AG10803 (cell line): ENCODE results near the gene STXBP3.

Experiments
- DNase-seq: peaks from one replicate; pipeline ENCODE4 v3.0.0; 2010; ENCODE audit warnings: low read depth
- H3K4me3 ChIP-seq: 2 replicates; pipeline ENCODE4 v1.5.1; 2011; ENCODE audit warnings: mild to moderate bottlenecking, low read length, control low read depth
- TF ChIP-seq, protein P1 (sequence below): conservative IDR thresholded peaks from 2 replicates; pipeline ENCODE4 v1.5.1; 2011; ENCODE audit warnings: mild to moderate bottlenecking, low read length, control low read depth, inconsistent platforms

STXBP3 gene

DNA sequence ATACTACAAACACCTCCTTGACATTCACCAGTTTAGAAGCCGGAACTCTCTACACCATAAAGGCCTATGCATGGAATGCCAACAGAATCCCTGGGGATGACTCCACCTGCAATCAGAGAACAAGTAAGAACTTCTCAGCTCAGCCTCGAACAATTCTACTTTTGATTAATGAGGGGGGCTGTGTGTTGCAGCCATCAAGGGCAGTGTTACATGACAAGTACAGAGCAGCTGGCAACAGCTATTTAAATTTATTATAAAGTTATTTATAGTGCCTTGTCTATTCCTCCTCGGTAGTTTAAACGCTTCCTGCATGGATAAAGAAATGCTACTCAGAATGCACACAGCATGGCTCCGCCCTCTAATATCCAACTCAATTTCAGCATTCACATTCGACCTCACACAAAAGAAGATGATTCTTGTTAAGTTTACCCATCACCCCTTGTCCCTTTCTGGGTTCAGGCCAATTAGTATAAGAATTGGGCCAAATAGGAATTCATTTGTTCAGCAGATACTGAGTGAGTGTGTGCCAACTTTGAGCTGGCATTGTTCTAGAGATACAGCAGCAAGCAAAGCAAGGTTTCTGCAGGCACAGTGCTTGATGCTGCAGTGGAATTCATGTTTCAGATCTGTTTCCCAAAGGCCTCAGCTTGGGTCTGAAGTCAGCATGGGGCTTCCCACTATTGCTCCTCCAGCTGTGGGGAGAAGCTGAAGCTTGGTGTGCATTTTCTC lies 27.4 kb upstream of the STXBP3 start:
- TF ChIP-seq, protein P1, sequence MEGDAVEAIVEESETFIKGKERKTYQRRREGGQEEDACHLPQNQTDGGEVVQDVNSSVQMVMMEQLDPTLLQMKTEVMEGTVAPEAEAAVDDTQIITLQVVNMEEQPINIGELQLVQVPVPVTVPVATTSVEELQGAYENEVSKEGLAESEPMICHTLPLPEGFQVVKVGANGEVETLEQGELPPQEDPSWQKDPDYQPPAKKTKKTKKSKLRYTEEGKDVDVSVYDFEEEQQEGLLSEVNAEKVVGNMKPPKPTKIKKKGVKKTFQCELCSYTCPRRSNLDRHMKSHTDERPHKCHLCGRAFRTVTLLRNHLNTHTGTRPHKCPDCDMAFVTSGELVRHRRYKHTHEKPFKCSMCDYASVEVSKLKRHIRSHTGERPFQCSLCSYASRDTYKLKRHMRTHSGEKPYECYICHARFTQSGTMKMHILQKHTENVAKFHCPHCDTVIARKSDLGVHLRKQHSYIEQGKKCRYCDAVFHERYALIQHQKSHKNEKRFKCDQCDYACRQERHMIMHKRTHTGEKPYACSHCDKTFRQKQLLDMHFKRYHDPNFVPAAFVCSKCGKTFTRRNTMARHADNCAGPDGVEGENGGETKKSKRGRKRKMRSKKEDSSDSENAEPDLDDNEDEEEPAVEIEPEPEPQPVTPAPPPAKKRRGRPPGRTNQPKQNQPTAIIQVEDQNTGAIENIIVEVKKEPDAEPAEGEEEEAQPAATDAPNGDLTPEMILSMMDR: no peak
- no peak for DNase-seq
- no peak overlapping the region for H3K4me3 ChIP-seq

DNA sequence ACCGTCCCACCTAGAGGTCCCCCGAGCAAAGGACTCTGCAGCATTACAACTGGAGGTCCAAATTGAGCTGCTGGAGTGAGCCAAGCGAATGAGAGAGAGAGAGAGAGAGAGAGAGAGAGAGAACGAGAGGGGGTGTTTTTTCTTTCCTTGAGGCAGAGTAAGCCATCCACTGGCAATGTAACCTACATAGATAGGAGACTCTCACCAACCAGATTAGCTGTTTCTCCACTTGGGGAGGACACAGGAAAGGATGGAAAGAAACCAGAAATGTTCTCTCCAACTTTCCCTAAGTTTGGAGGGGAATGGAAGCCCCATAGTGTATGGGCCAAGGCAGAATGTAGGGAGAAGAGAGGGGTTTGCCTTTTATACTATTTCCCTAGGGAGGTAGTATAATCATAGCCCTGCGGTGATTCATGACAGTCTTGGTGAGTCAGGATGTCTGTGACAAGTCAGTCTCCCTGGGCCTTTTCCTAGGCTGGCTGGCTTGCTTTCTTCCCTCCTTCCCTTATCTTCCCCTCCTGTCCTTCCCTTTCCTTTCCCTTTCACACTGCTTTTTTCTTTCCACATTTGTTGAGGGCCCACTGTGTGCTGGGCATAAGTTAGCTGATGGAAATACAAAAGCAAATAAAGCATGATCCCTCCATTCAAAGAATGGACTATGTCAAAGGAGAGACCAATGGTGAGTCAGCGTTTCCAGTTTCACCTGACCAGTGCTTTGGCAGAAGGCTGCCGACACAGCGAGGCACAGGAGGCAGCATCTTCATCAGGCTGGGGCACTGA lies 26.6 kb upstream of the STXBP3 start:
- TF ChIP-seq, protein P1: no peak
- H3K4me3 ChIP-seq: no peak overlapping the region
- peak; percentile 83 for DNase-seq

DNA sequence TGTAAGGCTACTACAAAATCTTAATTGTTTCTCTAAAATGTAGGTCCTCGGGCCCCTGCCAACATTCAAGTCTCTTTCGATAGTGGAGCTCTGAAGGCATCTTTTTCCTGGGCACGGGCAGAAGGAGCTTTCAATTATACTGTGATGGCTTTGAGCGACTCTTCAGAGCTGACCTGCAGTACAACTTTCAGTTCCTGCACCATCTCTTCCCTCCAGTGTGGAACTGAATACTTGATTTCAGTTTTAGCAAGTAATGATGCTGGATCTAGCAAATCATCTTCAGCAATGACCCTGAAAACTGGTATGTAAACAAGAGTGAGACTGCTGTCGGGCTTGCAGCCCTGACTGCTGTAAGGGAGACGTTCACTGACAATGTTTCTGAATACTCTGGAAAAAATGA lies 24.2 kb upstream of the STXBP3 start:
- DNase-seq: peak; percentile 29
- TF ChIP-seq, protein P1: no peak
- H3K4me3 ChIP-seq: no peak overlapping the region; the same call in 1 of the 2 replicates

DNA sequence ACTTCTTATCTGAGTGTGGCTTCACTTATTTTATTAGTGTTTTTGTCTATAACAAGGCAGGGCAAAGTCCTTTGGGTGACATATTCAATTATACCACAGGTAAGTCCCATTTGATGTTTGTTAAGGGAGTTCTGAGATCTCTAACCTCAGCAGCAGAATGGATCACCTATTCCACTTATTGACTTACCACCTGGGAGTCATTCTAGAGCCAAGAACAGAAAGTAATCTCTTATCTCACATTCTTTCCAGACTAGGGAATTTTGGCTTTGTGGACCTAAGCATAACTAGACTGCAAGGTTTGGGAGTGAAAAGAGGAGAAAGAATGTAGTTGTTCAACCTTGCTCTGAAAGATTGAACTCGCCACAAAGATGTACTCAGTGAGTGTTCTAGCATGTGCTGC lies 20.6 kb upstream of the STXBP3 start:
- TF ChIP-seq, protein P1: no peak
- DNase-seq: no peak
- no peak overlapping the region for H3K4me3 ChIP-seq

DNA sequence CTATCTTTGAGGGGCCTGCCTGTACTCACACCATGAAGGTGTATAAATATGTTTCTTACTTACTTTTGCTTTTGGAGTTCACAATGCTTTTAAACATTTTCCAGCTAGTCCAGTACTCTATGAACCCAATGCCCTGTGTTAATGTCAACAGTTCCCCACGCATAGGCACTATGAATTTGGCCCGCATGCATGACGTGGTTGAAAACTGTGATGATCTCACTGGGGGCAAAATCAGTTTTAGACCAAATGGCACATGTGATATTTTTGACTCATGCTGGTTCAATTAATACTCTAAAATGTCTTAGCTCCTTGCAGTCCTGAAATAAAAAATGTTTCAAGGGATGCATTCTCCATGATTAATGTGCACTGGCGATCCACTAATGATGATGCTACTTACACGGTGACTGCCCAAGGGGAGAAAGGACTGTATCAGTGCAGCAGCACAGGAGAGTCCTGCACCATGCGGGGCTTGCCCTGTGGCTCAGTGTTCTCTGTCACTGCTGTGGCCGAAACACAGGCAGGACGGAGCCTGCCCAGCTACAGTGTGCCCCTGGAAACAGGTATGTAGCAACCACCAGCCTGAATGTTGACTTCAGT lies 18.0 kb upstream of the STXBP3 start:
- H3K4me3 ChIP-seq: no peak overlapping the region
- DNase-seq: no peak
- TF ChIP-seq, protein P1: no peak

DNA sequence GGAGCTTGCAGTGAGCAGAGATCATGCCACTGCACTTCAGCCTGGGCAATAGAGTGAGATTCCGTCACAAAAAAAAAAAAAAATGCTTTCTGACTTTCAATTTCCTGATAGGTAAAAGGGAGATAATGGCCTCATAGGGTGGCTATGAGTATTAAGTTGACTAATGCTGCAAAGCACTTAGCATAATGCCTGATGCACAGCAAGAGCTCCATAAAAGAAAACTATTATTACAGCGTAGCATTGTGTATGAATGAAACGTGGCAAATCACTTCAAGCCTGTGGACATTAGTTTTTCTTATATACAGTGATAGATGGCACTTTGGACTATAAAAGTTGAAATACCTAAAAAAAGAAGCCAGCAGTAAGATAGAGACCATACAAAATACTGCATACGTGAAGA lies 17.0 kb upstream of the STXBP3 start:
- no peak overlapping the region for H3K4me3 ChIP-seq
- DNase-seq: no peak
- TF ChIP-seq, protein P1: no peak

DNA sequence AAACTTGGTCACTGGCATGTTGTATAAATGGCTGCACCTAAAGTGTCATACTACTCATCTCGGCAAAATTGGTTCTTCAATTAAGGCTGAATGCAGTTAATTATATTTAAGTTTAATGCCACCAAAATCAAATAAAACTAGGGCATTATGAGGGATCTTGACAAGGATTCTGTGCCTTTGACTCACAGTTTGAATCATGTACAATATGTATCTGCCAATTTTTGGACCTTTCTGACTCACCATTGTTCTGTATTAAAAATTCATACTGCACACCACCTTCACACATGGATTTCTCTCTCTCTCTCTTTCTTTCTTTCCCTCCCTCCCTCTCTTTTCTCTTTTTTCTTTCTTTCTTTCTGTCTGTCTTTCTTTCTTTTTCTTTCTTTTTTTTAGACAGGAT lies 14.1 kb upstream of the STXBP3 start:
- TF ChIP-seq, protein P1: no peak
- H3K4me3 ChIP-seq: no peak overlapping the region
- no peak for DNase-seq
